Heart left ventricle (tissue), 16 donors: Measurements from ENCODE around the gene ZNRD2. TPM values are rescaled to one million over a fixed set of nuclear protein-coding genes. Genes with fewer than 3 reads are reported as not detected.
"Not testable (repeated sequence)": the region's sequence is repeated elsewhere in the genome, so short reads cannot be mapped to it uniquely, and the experiment has no call there.

Experiments
- ATAC-seq, 4 donors: fragments of 200-7000 bp; cut with Tn5 transposase; one replicate each; pipeline ENCODE4 v1.9.1; 2020 to 2022; ENCODE audit warnings: moderate library complexity in 4 of 4, mild to moderate bottlenecking in 3 of 4, moderate number of reproducible peaks in 1 of 4
- DNase-seq, 5 donors: peaks; one replicate each; pipeline ENCODE4 v3.0.0-alpha.2; 2020
- H3K27ac ChIP-seq, 12 donors: fragments of 200-600 bp; sonication (generic) in 4 of 12; one replicate each; pipeline versions ENCODE4 v1.5.0 to v1.8.0; 2016 to 2022; ENCODE audit warnings: mild to moderate bottlenecking in 2 of 12
- H3K27me3 ChIP-seq, 9 donors: fragments of 200-600 bp; sonication (generic) in 2 of 9; one replicate each; pipeline versions ENCODE4 v1.5.1 to v1.8.0; 2016 to 2022; ENCODE audit warnings: mild to moderate bottlenecking in 3 of 9
- H3K36me3 ChIP-seq, 9 donors: fragments of 200-600 bp; sonication (generic) in 2 of 9; one replicate each; pipeline versions ENCODE4 v1.5.0 to v1.8.0; 2018 to 2022; ENCODE audit warnings: mild to moderate bottlenecking in 2 of 9
- H3K4me1 ChIP-seq, 12 donors: fragments of 200-600 bp; sonication (generic) in 4 of 12; one replicate each; pipeline versions ENCODE4 v1.5.0 to v1.8.0; 2016 to 2022; ENCODE audit warnings: mild to moderate bottlenecking in 3 of 12
- H3K4me3 ChIP-seq, 12 donors: fragments of 200-600 bp; sonication (generic) in 4 of 12; one replicate each; pipeline versions ENCODE4 v1.5.0 to v1.8.0; 2017 to 2022; ENCODE audit warnings: mild to moderate bottlenecking in 9 of 12, moderate library complexity in 4 of 12
- H3K9me3 ChIP-seq, 12 donors: fragments of 200-600 bp; sonication (generic) in 4 of 12; one replicate each; pipeline versions ENCODE4 v1.5.0 to v1.8.0; 2016 to 2022; ENCODE audit warnings: mild to moderate bottlenecking in 1 of 12
- POLR2A ChIP-seq, 2 donors: fragments of 450-650 bp; IDR thresholded peaks; one replicate each; pipeline ENCODE4 v1.6.1; 2017; ENCODE audit warnings: antibody characterized with exemption in 2 of 2, mild to moderate bottlenecking in 2 of 2, moderate library complexity in 2 of 2
- WGBS, 4 donors: extraction: QIAGEN DNeasy Blood & Tissue Kit in 2 of 4; methylation state at CpG; one replicate each; pipeline versions ENCODE4 v1.1.5 to v1.1.7; 2013 to 2018; 5-methylcytosine and 5-hydroxymethylcytosine counted together
- intact Hi-C, 10 donors: fragments of 100-400 bp; cut with DNase I; formaldehyde crosslinking; loops; one replicate each; pipeline versions ENCODE4 v1.11.1 to v1.14.2; 2022
- long read RNA-seq, 3 donors: library from polyadenylated mRNA; unstranded; transcript quantifications; one replicate each; pipeline ENCODE4 v2.0.0, GENCODE V29; 2020 to 2021
- polyA plus RNA-seq, 2 donors: library from polyadenylated mRNA; stranded (reverse); fragments of 200-250 nt; gene quantifications; one replicate each; pipeline ENCODE4 v1.2.3, GENCODE V29; 2013
- total RNA-seq, 9 donors: library from RNA; depleted of rRNA in 2 of 9; stranded (reverse); fragments of >200 nt in 2 of 9; fragmentation: NEBNext Ultra II Directional in 3 of 9; extraction: Animal tissue kit (Norgen Biotek cat#: 25700) in 3 of 9; gene quantifications; one replicate each; pipeline versions ENCODE4 v1.1.0 to v1.2.4, GENCODE V29; 2016 to 2023
- TF ChIP-seq, protein P1 (sequence below), 12 donors: fragments of 200-600 bp; sonication (generic) in 4 of 12; IDR thresholded peaks; one replicate each; pipeline versions ENCODE4 v1.5.0 to v1.8.0; 2018 to 2022; ENCODE audit warnings: antibody characterized with exemption in 12 of 12, mild to moderate bottlenecking in 5 of 12
- donor health status: ischemic (EF 13 %, LVEDD 7.1; RV severe dilation, severe dysfunction).
- donor health status: healthy with polysubstance abuse.
- donor health status: DM: no; HTN: yes; CAD: no.
- donor health status: DM: no; HTN: no; CAD: no.
- donor health status: ischemic (EF 25% LVEDD 6.9; RV normal size, moderate dysfunction).
- donor health status: ischemic (EF 25% LVEDD 5.7; RV mildly dilated, moderate dysfunction).
- donor health status: healthy.
- donor health status: DM: yes; HTN: yes; CAD: no.
- donor health status: ischemic (EF 35%, LVEDD 5.7; RV mildly dilated, moderate dysfunction).
- donor health status: nonischemic (EF 11% LVEDD 7.7; RV severe dilation, severe dysfunction).
- donor health status: DM: yes; HTN: yes; CAD: no.
- donor health status: PGD.
- donor health status: ischemic (EF 29% LVEDD 5.4; RV normal size, mild dysfunction).
- donor health status: nonischemic (EF 23%, LVEDD 6.1; RV moderate dilation, normal function).

ZNRD2 gene, protein sequence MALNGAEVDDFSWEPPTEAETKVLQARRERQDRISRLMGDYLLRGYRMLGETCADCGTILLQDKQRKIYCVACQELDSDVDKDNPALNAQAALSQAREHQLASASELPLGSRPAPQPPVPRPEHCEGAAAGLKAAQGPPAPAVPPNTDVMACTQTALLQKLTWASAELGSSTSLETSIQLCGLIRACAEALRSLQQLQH
- total RNA-seq, result 10 to 100 TPM; 23.2 to 63.6 (median 33.9) TPM
- 100 to 1,000 TPM in 1 of 2 donors, 10 to 100 TPM in 1; 49.7 to 101 TPM for polyA plus RNA-seq
- long read RNA-seq, donor 1, transcript SSSCA1-201 (4 exons, 698 nt), result major isoform, 14 of 17 reads
- long read RNA-seq, donor 1, partial matches to known transcripts, result 0 of 17 reads
- long read RNA-seq, donor 1, other reads (novel, unspliced or antisense), result 1 of 17 reads
- long read RNA-seq, donor 2, transcript SSSCA1-201 (4 exons, 698 nt), result major isoform, 11 of 12 reads
- long read RNA-seq, donor 2, partial matches to known transcripts, result 0 of 12 reads
- long read RNA-seq, donor 2, other reads (novel, unspliced or antisense), result 0 of 12 reads
- long read RNA-seq, donor 3, transcript SSSCA1-201 (4 exons, 698 nt), result major isoform, 9 of 34 reads
- long read RNA-seq, donor 3, partial matches to known transcripts, result 15 of 34 reads
- long read RNA-seq, donor 3, other reads (novel, unspliced or antisense), result 8 of 34 reads

DNA sequence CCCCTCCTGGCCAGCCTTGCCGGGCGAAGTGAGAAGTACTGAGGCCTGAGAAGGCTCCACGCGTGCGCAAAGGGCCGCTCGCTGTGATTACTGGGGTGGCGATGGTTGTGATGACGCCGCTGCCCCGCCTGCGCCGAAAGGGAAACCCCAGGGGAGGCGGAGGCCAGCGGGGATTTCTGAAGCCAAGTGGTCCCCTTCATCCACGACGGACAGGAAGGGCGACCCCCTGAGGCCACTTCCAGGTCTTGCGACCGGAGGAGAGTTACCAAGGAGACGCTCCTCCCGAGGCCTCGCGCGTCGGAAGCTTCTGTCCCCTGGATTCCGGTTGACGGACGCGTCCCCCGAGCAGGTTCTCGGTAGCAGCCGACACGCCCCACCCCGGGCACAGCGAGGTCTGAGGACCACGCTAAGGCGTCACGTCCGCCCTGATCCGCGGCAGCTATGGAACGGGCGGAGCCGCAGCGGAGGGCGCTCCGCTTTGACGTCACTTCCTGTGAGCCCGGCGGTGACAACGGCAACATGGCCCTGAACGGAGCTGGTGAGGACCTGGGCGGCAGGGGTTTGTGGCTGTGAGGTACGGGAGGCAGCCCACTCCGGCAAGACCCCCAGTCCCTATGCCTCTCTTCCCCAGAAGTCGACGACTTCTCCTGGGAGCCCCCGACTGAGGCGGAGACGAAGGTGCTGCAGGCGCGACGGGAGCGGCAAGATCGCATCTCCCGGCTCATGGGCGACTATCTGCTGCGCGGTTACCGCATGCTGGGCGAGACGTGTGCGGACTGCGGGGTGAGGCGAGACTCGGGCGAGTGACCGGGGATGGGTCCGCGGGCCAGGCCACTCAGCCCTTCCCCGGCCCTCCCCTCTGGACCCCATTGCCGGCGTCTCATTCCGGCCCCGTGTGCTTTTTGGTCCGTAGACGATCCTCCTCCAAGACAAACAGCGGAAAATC lies at the start of gene ZNRD2:
ZNRD2 (plus strand) TSS at position 505 of the 946 bp plus-strand sequence; CDS start at position 520, 15 bp downstream.
- WGBS, 4 donors, result 0 to 1% (median 0%) methylated on average over 28 to 89 of the region's 89 CpGs

DNA sequence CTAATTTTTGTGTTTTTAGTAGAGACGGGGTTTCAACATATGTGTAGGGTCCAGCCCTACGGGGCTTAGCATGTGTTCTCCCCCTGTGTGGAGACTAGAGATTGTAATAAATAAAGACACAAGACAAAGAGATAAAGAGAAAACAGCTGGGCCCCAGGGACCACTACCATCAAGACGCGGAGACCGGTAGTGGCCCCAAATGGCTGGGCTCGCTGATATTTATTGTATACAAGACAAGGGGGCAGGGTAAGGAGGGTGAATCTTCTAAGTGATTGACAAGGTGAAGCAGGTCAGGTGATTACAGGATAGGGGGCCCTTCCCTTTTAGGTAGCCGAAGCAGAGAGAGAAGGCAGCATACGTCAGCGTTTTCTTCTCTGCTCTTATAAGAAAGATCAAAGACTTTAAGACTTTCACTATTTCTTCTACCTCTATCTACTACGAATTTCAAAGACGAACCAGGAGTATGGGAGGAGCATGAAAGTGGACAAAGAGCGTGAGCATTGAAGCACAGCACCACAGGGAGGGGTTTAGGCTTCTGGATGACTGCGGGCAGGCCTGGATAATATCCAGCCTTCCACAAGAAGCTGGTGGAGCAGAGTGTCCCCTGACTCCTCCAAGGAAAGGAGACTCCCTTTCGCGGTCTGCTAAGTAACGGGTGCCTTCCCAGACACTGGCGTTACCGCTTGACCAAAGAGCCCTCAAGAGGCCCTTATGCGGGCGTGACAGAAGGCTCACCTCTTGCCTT lies 48.3 kb upstream of the ZNRD2 start:
- H3K4me3 ChIP-seq, H3K9me3 ChIP-seq, H3K27ac ChIP-seq, ATAC-seq, H3K27me3 ChIP-seq: not testable (repeated sequence)
- peaks cover 0 to 26% (median 20%) of the 10 kb centered on the region in 12 donors for H3K4me1 ChIP-seq
- DNase-seq, result peak in 1 of 5 donors; percentile 6
- 79 to 85% (median 81%) methylated on average over 20 of the region's 20 CpGs for WGBS, 4 donors
- peaks cover 0 to 10% (median 8%) of the 10 kb centered on the region in 9 donors for H3K36me3 ChIP-seq
- intact Hi-C loops, result loop anchor here in 2 of 10 donors (2.0 to 5.0 kb wide), 2 partner anchors 57 to 145 kb away; no protein-coding TSS in a partner anchor

More for the DNA sequence above, at the start of gene ZNRD2:
- DNase-seq, result peak; percentile 98 to 99 (median 99)
- Histone ChIP-seq H3K27ac (peak within 1 kb of the TSS; percentile 64 to 99 (median 95)), H3K27me3 (peaks cover 0 to 6% (median 0%) of the 10 kb centered on the region in 9 donors), H3K4me1 (peaks cover 17 to 77% (median 55%) of the 10 kb centered on the region in 12 donors), H3K9me3 (no peaks in the 10 kb centered on the region), H3K4me3 (peak within 1 kb of the TSS; percentile 56 to 96 (median 82)), H3K36me3 (peaks cover 0 to 20% (median 0%) of the 10 kb centered on the region in 9 donors)
- TF ChIP-seq, protein P1, sequence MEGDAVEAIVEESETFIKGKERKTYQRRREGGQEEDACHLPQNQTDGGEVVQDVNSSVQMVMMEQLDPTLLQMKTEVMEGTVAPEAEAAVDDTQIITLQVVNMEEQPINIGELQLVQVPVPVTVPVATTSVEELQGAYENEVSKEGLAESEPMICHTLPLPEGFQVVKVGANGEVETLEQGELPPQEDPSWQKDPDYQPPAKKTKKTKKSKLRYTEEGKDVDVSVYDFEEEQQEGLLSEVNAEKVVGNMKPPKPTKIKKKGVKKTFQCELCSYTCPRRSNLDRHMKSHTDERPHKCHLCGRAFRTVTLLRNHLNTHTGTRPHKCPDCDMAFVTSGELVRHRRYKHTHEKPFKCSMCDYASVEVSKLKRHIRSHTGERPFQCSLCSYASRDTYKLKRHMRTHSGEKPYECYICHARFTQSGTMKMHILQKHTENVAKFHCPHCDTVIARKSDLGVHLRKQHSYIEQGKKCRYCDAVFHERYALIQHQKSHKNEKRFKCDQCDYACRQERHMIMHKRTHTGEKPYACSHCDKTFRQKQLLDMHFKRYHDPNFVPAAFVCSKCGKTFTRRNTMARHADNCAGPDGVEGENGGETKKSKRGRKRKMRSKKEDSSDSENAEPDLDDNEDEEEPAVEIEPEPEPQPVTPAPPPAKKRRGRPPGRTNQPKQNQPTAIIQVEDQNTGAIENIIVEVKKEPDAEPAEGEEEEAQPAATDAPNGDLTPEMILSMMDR (IDR thresholded peaks at IDR 0.05), result peak in 11 of 12 donors; percentile 33 to 71 (median 55)
- TF ChIP-seq POLR2A (IDR thresholded peaks at IDR 0.05), result peak in 1 of 2 donors; percentile 72
- intact Hi-C loops, result loop anchor here in 4 of 10 donors (1.0 to 5.0 kb wide), 5 partner anchors 29 to 148 kb away; partner anchors contain the start of genes MAP3K11 (in 1 of the 4), NEAT1 (in 1 of the 4) and RELA (in 1 of the 4)
- ATAC-seq, result peak; percentile 85 to 92 (median 90)

DNA sequence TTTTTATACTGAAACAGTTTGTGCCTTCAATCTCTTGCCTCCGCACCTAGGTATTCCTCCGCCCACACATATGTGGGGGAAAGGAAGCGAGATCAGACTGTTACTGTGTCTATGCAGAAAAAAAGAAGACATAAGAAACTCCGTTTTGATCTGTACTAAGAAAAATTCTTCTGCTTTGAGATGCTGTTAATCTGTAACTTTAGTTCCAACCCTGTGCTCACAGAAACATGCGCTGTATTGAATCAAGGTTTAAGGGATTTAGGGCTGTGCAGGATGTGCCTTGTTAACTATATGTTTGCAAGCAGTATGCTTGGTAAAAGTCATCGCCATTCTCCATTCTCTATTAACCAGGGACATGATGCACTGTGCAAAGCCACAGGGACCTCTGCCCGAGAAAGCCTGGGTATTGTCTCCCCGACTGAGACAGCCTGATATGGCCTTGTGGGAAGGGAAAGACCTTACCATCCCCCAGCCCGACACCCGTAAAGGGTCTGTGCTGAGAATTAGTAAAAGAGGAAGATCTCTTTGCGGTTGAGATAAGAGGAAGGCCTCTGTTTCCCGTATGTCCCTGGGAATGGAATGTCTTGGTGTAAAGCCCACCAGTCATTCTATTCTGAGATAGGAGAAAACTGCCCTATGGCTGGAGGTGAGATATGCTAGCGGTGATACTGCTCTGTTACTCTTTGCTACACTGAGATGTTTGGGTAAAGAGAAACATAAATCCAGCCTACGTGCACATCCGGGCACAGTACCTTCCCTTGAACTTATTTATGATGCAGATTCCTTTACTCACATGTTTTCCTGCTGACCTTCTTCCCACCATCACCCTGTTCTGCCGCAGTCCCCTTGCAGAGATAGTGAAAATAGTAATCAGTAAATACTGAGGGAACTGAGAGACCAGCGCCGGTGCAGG lies 47.3 kb upstream of the ZNRD2 start:
- peak in 1 of 5 donors; percentile 20 for DNase-seq
- Histone ChIP-seq H3K27ac (peak overlapping the region in 1 of 12 donors; percentile 75), H3K4me3 (peak overlapping the region in 1 of 12 donors; percentile 15), H3K36me3 (peaks cover 0 to 21% (median 17%) of the 10 kb centered on the region in 9 donors), H3K4me1 (peaks cover 0 to 26% (median 20%) of the 10 kb centered on the region in 12 donors)
- intact Hi-C loops, result loop anchor here in 1 of 10 donors (5.0 kb wide), 1 partner anchor 146 kb away; no protein-coding TSS in a partner anchor
- not testable (repeated sequence) for H3K9me3 ChIP-seq, H3K27me3 ChIP-seq, ATAC-seq
- 64 to 82% (median 77%) methylated on average over 18 of the region's 18 CpGs for WGBS, 4 donors

- peak overlapping the region in 1 of 12 donors; percentile 15 for H3K4me3 ChIP-seq
- H3K27ac ChIP-seq, result peak overlapping the region in 2 of 12 donors; percentile 68 to 75
- peaks cover 0 to 26% (median 23%) of the 10 kb centered on the region in 9 donors for H3K36me3 ChIP-seq
- not testable (repeated sequence) for ATAC-seq, H3K9me3 ChIP-seq, H3K27me3 ChIP-seq
- peak in 1 of 5 donors; percentile 22 for DNase-seq
- intact Hi-C loops, result loop anchor here in 1 of 10 donors (5.0 kb wide), 1 partner anchor 146 kb away; no protein-coding TSS in a partner anchor
- peaks cover 0 to 27% (median 20%) of the 10 kb centered on the region in 12 donors for H3K4me1 ChIP-seq
- WGBS, 4 donors, result 86 to 95% (median 91%) methylated on average over 7 of the region's 7 CpGs
These were observed 46.7 kb upstream of the ZNRD2 start for GRCh38 chr11:65523631-65523968.
